HG03342 (cell line): ENCODE data around the gene SOX6.

ENCODE experiments used
- ATAC-seq: cut with Tn5 transposase; IDR thresholded peaks from one replicate; pipeline ENCODE4 v1.9.1; 2021; ENCODE audit warnings: mild to moderate bottlenecking, moderate library complexity; ENCODE audit not compliant: unreplicated experiment

The SOX6 gene

GRCh38 chr11:16365581-16366228, 9.4 kb upstream of the SOX6 start:
- ATAC-seq, result no peak

GRCh38 chr11:16364254-16364653, 7.9 kb upstream of the SOX6 start:
- no peak for ATAC-seq

GRCh38 chr11:16363706-16364105, 7.4 kb upstream of the SOX6 start:
- ATAC-seq, result no peak

GRCh38 chr11:16361108-16361865, 4.9 kb upstream of the SOX6 start:
- no peak for ATAC-seq

GRCh38 chr11:16359369-16359768, 3.0 kb upstream of the SOX6 start:
- no peak for ATAC-seq

- ATAC-seq, result no peak
These were observed 2.4 kb upstream of the SOX6 start for GRCh38 chr11:16358726-16359125.

GRCh38 chr11:16357775-16358174, 1.4 kb upstream of the SOX6 start:
- ATAC-seq, result no peak

GRCh38 chr11:16356761-16357393, 531 bp upstream of the SOX6 start:
- no peak for ATAC-seq

- ATAC-seq, result no peak
These were observed 3.6 kb downstream of the SOX6 start for GRCh38 chr11:16352707-16353106.

GRCh38 chr11:16350125-16350524, 6.2 kb downstream of the SOX6 start:
- no peak for ATAC-seq

GRCh38 chr11:16347928-16348685, 8.2 kb downstream of the SOX6 start:
- ATAC-seq, result no peak

GRCh38 chr11:16346975-16347374, 9.4 kb downstream of the SOX6 start:
- no peak for ATAC-seq

- no peak for ATAC-seq
These were observed 14.5 kb downstream of the SOX6 start for GRCh38 chr11:16341853-16342252.

GRCh38 chr11:16338393-16338792, 18.0 kb downstream of the SOX6 start:
- no peak for ATAC-seq

- ATAC-seq, result no peak
These were observed 18.7 kb downstream of the SOX6 start for GRCh38 chr11:16337421-16338213.

GRCh38 chr11:16336721-16337120, 19.6 kb downstream of the SOX6 start:
- ATAC-seq, result no peak

GRCh38 chr11:16336204-16336603, 20.1 kb downstream of the SOX6 start:
- no peak for ATAC-seq

GRCh38 chr11:16335236-16335962, 20.9 kb downstream of the SOX6 start:
- no peak for ATAC-seq

- ATAC-seq, result no peak
These were observed 29.6 kb downstream of the SOX6 start for GRCh38 chr11:16326679-16327297.
